SK-N-SH (cell line): ENCODE results near the gene TRIM50. TPM values are rescaled to one million over a fixed set of nuclear protein-coding genes. Genes with fewer than 3 reads are reported as not detected.

ENCODE experiments used
- CTCF ChIA-PET: fragments of 300-600, 350-600 bp; formaldehyde crosslinking; extraction: SDS; loops from one replicate; lab custom pipeline; 2021; lab: Yijun Ruan, JAX
- POLR2A ChIA-PET: fragments of 350-600 bp; sonication (Branson Sonifier 250); formaldehyde crosslinking; extraction: SDS; loops from one replicate; lab custom pipeline; 2020; ENCODE audit warnings: antibody characterized with exemption, inconsistent platforms; lab: Yijun Ruan, JAX
- DNase-seq: peaks from one replicate; pipeline ENCODE4 v3.0.0; 2012
- H2AFZ ChIP-seq: fragments of 200-600 bp; sonication (generic); 2 replicates; pipeline ENCODE4 v1.8.1; 2016; ENCODE audit warnings: antibody characterized with exemption, mild to moderate bottlenecking, low read depth
- H3F3A ChIP-seq: fragments of 200-600 bp; sonication (generic); replicated peaks from 2 replicates; pipeline ENCODE3; 2016; ENCODE audit warnings: antibody characterized with exemption, mild to moderate bottlenecking; ENCODE audit not compliant: insufficient read depth
- H3K27ac ChIP-seq, 2 experiments: fragments of 200-500 bp in 1 of 2; fragments of 200-600 bp in 1 of 2; sonication (Bioruptor generic) in 1 of 2; sonication (generic), shearing (Covaris generic) in 1 of 2; 2 replicates each; pipeline versions ENCODE4 v1.5.1 to v1.6.1; 2014 to 2016; ENCODE audit warnings: low read depth in 2 of 2, inconsistent platforms in 1 of 2, low read length in 1 of 2, mild to moderate bottlenecking in 1 of 2, mixed read lengths in 1 of 2
- H3K27me3 ChIP-seq: fragments of 200-600 bp; sonication (generic), shearing (Covaris generic); 2 replicates; pipeline ENCODE4 v1.6.1; 2016; ENCODE audit warnings: mixed run types; ENCODE audit not compliant: insufficient read depth
- H3K36me3 ChIP-seq, 2 experiments: fragments of 200-500 bp in 1 of 2; fragments of 200-600 bp in 1 of 2; sonication (Bioruptor generic) in 1 of 2; sonication (generic) in 1 of 2; replicated peaks in 1 of 2; 2 replicates each; pipeline versions ENCODE3 to v1.5.1; 2014 to 2016; ENCODE audit warnings: low read length in 1 of 2, mild to moderate bottlenecking in 1 of 2; ENCODE audit not compliant: insufficient read depth in 2 of 2, control insufficient read depth in 1 of 2
- H3K4me1 ChIP-seq, 2 experiments: fragments of 200-500 bp in 1 of 2; fragments of 200-600 bp in 1 of 2; sonication (Bioruptor generic) in 1 of 2; sonication (generic), shearing (Covaris generic) in 1 of 2; 2 replicates each; pipeline versions ENCODE4 v1.5.1 to v1.6.1; 2014 to 2016; ENCODE audit warnings: low read depth in 1 of 2, low read length in 1 of 2, mixed run types in 1 of 2; ENCODE audit not compliant: insufficient read depth in 2 of 2, control insufficient read depth in 1 of 2
- H3K4me2 ChIP-seq: fragments of 200-600 bp; sonication (generic), shearing (Covaris generic); 2 replicates; pipeline ENCODE4 v1.6.1; 2017; ENCODE audit warnings: mixed run types
- H3K4me3 ChIP-seq, 2 experiments: fragments of 200-500 bp in 1 of 2; fragments of 200-600 bp in 1 of 2; sonication (Bioruptor generic) in 1 of 2; sonication (generic), shearing (Covaris generic) in 1 of 2; 2 replicates each; pipeline versions ENCODE4 v1.5.1 to v1.8.1; 2014 to 2016; ENCODE audit warnings: low read depth in 2 of 2, inconsistent platforms in 1 of 2, low read length in 1 of 2, mild to moderate bottlenecking in 1 of 2, mixed read lengths in 1 of 2, moderate library complexity in 1 of 2
- H3K79me2 ChIP-seq: fragments of 200-600 bp; sonication (generic); 2 replicates; pipeline ENCODE4 v1.8.1; 2017; ENCODE audit warnings: mild to moderate bottlenecking; ENCODE audit not compliant: insufficient read depth
- H3K9ac ChIP-seq: fragments of 200-600 bp; sonication (generic); 2 replicates; pipeline ENCODE4 v1.6.1; 2017; ENCODE audit warnings: mixed run types
- H3K9me2 ChIP-seq: fragments of 200-600 bp; sonication (generic); 2 replicates; pipeline ENCODE4 v1.6.1; 2017; ENCODE audit warnings: mixed run types
- H3K9me3 ChIP-seq: fragments of 200-600 bp; sonication (generic); 2 replicates; pipeline ENCODE4 v1.6.1; 2017; ENCODE audit warnings: mixed run types, mild to moderate bottlenecking, moderate library complexity
- H4K20me1 ChIP-seq: fragments of 200-600 bp; sonication (generic); 2 replicates; pipeline ENCODE4 v1.6.1; 2017; ENCODE audit warnings: mild to moderate bottlenecking, mixed run types; ENCODE audit not compliant: insufficient read depth
- ELF1 ChIP-seq: IDR thresholded peaks from 2 replicates; pipeline ENCODE4 v1.4.0; 2012
- EZH2phosphoT487 ChIP-seq: fragments of 200-600 bp; sonication (generic); IDR thresholded peaks from 2 replicates; pipeline ENCODE4 v1.6.1; 2017; ENCODE audit warnings: low read depth, mixed run types, mild to moderate bottlenecking, antibody characterized with exemption, moderate library complexity, borderline replicate concordance
- FOSL2 ChIP-seq: IDR thresholded peaks from 2 replicates; pipeline ENCODE4 v1.4.0; 2012; ENCODE audit warnings: low read depth, mild to moderate bottlenecking, moderate library complexity, borderline replicate concordance
- GATA2 ChIP-seq: sonication (generic); formaldehyde crosslinking; IDR thresholded peaks from 2 replicates; pipeline ENCODE4 v1.5.0; 2020; ENCODE audit warnings: mild to moderate bottlenecking, missing genetic modification reagents
- MXI1 ChIP-seq: IDR thresholded peaks from 2 replicates; pipeline ENCODE4 v1.6.1; 2012; ENCODE audit warnings: mild to moderate bottlenecking, low read depth, low read length, improper control_type of control experiment
- PBX3 ChIP-seq: IDR thresholded peaks from 2 replicates; pipeline ENCODE4; 2012
- POLR2AphosphoS5 ChIP-seq: IDR thresholded peaks from 2 replicates; pipeline ENCODE4 v1.6.1; 2012; ENCODE audit warnings: low read depth, low read length
- RCOR1 ChIP-seq: fragments of 150-350 bp; IDR thresholded peaks from 2 replicates; pipeline ENCODE4 v1.6.1; 2017; ENCODE audit warnings: antibody characterized with exemption, low read length
- RFX5 ChIP-seq: IDR thresholded peaks from 2 replicates; pipeline ENCODE4 v1.6.1; 2012; ENCODE audit warnings: mild to moderate bottlenecking, improper control_type of control experiment, low read length
- RXRA ChIP-seq: IDR thresholded peaks from 2 replicates; pipeline ENCODE4 v1.4.0; 2012; ENCODE audit warnings: low read depth, mild to moderate bottlenecking, borderline replicate concordance
- SMC3 ChIP-seq: IDR thresholded peaks from 2 replicates; pipeline ENCODE4 v1.6.1; 2012; ENCODE audit warnings: low read depth, low read length, improper control_type of control experiment
- TAF1 ChIP-seq: IDR thresholded peaks from 2 replicates; pipeline ENCODE4 v1.6.1; 2012; ENCODE audit warnings: low read depth, mild to moderate bottlenecking, low read length, moderate library complexity, borderline replicate concordance
- TCF12 ChIP-seq: IDR thresholded peaks from 2 replicates; pipeline ENCODE4 v1.4.0; 2012
- WGBS: methylation state at CpG from one replicate; pipeline ENCODE4 v1.1.6; 2017; ENCODE audit warnings: low lambda C conversion rate; 5-methylcytosine and 5-hydroxymethylcytosine counted together
- polyA plus RNA-seq, 3 experiments: library from polyadenylated mRNA; depleted of rRNA; stranded (reverse); fragments of >200 nt; gene quantifications; 2 replicates each; pipeline ENCODE4 v1.2.3, GENCODE V29; 2012
- TF ChIP-seq, protein P1 (sequence below): fragments of 150-350 bp; IDR thresholded peaks from 2 replicates; pipeline ENCODE4 v1.6.1; 2017; ENCODE audit warnings: antibody characterized with exemption, low read length, low read depth, borderline replicate concordance
- TF ChIP-seq, protein P2 (sequence below): IDR thresholded peaks from 2 replicates; pipeline ENCODE4 v1.4.0; 2012; ENCODE audit warnings: low read depth, borderline replicate concordance
- TF ChIP-seq, protein P3 (sequence below): IDR thresholded peaks from 2 replicates; pipeline ENCODE4 v1.6.1; 2012; ENCODE audit warnings: mild to moderate bottlenecking, low read depth, low read length, moderate library complexity
- TF ChIP-seq, protein P4 (sequence below): IDR thresholded peaks from 2 replicates; pipeline ENCODE4 v1.4.0; 2012; ENCODE audit warnings: low read depth

TRIM50 gene
- polyA plus RNA-seq, 1 of the 3 experiments (the other 2 are of a cell fraction) = not detected

GRCh38 chr7:73354196-73354595 lies 26.3 kb upstream of the TRIM50 start:
- peaks cover 21% of the 10 kb centered on the region; the same call in 1 of the 2 replicates for H3K27me3 ChIP-seq
- POLR2A ChIA-PET = no interaction called here
- H4K20me1 ChIP-seq = no peaks in the 10 kb centered on the region
- TF ChIP-seq RXRA (no peak), RFX5 (no peak), MXI1 (no peak), EZH2phosphoT487 (no peak), FOSL2 (no peak), PBX3 (no peak), SMC3 (no peak), RCOR1 (no peak), TAF1 (no peak), ELF1 (no peak), POLR2AphosphoS5 (no peak), TCF12 (no peak), GATA2 (no peak)
- TF ChIP-seq, protein P1, sequence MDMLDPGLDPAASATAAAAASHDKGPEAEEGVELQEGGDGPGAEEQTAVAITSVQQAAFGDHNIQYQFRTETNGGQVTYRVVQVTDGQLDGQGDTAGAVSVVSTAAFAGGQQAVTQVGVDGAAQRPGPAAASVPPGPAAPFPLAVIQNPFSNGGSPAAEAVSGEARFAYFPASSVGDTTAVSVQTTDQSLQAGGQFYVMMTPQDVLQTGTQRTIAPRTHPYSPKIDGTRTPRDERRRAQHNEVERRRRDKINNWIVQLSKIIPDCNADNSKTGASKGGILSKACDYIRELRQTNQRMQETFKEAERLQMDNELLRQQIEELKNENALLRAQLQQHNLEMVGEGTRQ = no peak
- TF ChIP-seq, protein P2, sequence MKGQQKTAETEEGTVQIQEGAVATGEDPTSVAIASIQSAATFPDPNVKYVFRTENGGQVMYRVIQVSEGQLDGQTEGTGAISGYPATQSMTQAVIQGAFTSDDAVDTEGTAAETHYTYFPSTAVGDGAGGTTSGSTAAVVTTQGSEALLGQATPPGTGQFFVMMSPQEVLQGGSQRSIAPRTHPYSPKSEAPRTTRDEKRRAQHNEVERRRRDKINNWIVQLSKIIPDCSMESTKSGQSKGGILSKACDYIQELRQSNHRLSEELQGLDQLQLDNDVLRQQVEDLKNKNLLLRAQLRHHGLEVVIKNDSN = no peak
- TF ChIP-seq, protein P3, sequence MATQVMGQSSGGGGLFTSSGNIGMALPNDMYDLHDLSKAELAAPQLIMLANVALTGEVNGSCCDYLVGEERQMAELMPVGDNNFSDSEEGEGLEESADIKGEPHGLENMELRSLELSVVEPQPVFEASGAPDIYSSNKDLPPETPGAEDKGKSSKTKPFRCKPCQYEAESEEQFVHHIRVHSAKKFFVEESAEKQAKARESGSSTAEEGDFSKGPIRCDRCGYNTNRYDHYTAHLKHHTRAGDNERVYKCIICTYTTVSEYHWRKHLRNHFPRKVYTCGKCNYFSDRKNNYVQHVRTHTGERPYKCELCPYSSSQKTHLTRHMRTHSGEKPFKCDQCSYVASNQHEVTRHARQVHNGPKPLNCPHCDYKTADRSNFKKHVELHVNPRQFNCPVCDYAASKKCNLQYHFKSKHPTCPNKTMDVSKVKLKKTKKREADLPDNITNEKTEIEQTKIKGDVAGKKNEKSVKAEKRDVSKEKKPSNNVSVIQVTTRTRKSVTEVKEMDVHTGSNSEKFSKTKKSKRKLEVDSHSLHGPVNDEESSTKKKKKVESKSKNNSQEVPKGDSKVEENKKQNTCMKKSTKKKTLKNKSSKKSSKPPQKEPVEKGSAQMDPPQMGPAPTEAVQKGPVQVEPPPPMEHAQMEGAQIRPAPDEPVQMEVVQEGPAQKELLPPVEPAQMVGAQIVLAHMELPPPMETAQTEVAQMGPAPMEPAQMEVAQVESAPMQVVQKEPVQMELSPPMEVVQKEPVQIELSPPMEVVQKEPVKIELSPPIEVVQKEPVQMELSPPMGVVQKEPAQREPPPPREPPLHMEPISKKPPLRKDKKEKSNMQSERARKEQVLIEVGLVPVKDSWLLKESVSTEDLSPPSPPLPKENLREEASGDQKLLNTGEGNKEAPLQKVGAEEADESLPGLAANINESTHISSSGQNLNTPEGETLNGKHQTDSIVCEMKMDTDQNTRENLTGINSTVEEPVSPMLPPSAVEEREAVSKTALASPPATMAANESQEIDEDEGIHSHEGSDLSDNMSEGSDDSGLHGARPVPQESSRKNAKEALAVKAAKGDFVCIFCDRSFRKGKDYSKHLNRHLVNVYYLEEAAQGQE = no peak
- TF ChIP-seq, protein P4, sequence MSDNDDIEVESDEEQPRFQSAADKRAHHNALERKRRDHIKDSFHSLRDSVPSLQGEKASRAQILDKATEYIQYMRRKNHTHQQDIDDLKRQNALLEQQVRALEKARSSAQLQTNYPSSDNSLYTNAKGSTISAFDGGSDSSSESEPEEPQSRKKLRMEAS = no peak
- TF ChIP-seq, all 33 proteins: peak for 0
- peaks cover 0 to 4% of the 10 kb centered on the region in 2 experiments; a peak in 1 of 4 replicates for H3K4me1 ChIP-seq
- DNase-seq = no peak
- no peaks in the 10 kb centered on the region for H3F3A ChIP-seq
- H3K9me2 ChIP-seq = no peaks in the 10 kb centered on the region
- H3K9me3 ChIP-seq = no peaks in the 10 kb centered on the region
- no peak overlapping the region for H3K4me3 ChIP-seq
- WGBS = 73% methylated on average over 7 of the region's 9 CpGs
- H3K36me3 ChIP-seq = no peaks in the 10 kb centered on the region
- CTCF ChIA-PET = interaction anchor here (1.1 to 7.7 kb wide), 3 partner anchors 12 to 97 kb away, joined by 3 to 44 read pairs (median 6); no protein-coding TSS in a partner anchor
- H3K27ac ChIP-seq = no peak overlapping the region
- H3K79me2 ChIP-seq = no peaks in the 10 kb centered on the region
- H2AFZ ChIP-seq = no peak overlapping the region
- no peak overlapping the region for H3K9ac ChIP-seq
- no peak overlapping the region for H3K4me2 ChIP-seq
